Aorta (tissue), 5 donors: ENCODE measurements around the gene NCAN. TPM values are rescaled to one million over a fixed set of nuclear protein-coding genes. Genes with fewer than 3 reads are reported as not detected.
A peak's percentile ranks its signal among the peaks of the same experiment; 100 is the strongest.

Source experiments
- ATAC-seq: fragments of 200-7000 bp; cut with Tn5 transposase; one replicate; pipeline ENCODE4 v1.9.1; 2022; ENCODE audit warnings: moderate library complexity; ENCODE audit not compliant: low FRiP score
- DNase-seq, 2 donors: peaks; one replicate each; pipeline ENCODE4 v3.0.0-alpha.2; 2020
- H3K27ac ChIP-seq, 2 donors: one replicate each; pipeline ENCODE4 v1.5.1; 2013; ENCODE audit warnings: low read length in 2 of 2, mild to moderate bottlenecking in 2 of 2, moderate library complexity in 2 of 2, control low read depth in 1 of 2, inconsistent platforms in 1 of 2, low read depth in 1 of 2
- H3K27me3 ChIP-seq, 2 donors: one replicate each; pipeline ENCODE4 v1.6.1; 2013; ENCODE audit warnings: control low read depth in 1 of 2, low read length in 1 of 2, mild to moderate bottlenecking in 1 of 2, moderate library complexity in 1 of 2; ENCODE audit not compliant: insufficient read depth in 2 of 2, control insufficient read depth in 1 of 2
- H3K36me3 ChIP-seq, 2 donors: one replicate each; pipeline ENCODE4 v1.6.1; 2013; ENCODE audit warnings: control low read depth in 1 of 2, low read length in 1 of 2, mild to moderate bottlenecking in 1 of 2; ENCODE audit not compliant: insufficient read depth in 2 of 2, control insufficient read depth in 1 of 2
- H3K4me1 ChIP-seq, 2 donors: one replicate each; pipeline ENCODE4 v1.6.1; 2013; ENCODE audit warnings: low read length in 2 of 2, control low read depth in 1 of 2, mild to moderate bottlenecking in 1 of 2, moderate library complexity in 1 of 2; ENCODE audit not compliant: insufficient read depth in 2 of 2, control insufficient read depth in 1 of 2
- H3K4me3 ChIP-seq, 2 donors: one replicate each; pipeline ENCODE4 v1.5.1; 2013; ENCODE audit warnings: low read length in 2 of 2, control low read depth in 1 of 2, mild to moderate bottlenecking in 1 of 2
- H3K9me3 ChIP-seq: one replicate; pipeline ENCODE4 v1.6.1; 2013; ENCODE audit warnings: mild to moderate bottlenecking, low read length; ENCODE audit not compliant: control insufficient read depth
- WGBS, 2 donors: extraction: QIAGEN DNeasy Blood & Tissue Kit; methylation state at CpG; one replicate each; pipeline ENCODE4 v1.1.7; 2013; 5-methylcytosine and 5-hydroxymethylcytosine counted together
- intact Hi-C, 2 donors: fragments of 100-400 bp; cut with DNase I; formaldehyde crosslinking; loops; one replicate each; pipeline versions ENCODE4 v1.14.2 to v1.15.0; 2022
- polyA plus RNA-seq, 2 donors: library from polyadenylated mRNA; stranded (reverse); fragments of 200-250 nt; gene quantifications; one replicate each; pipeline ENCODE4 v1.2.3, GENCODE V29; 2013
- total RNA-seq, 2 donors: library from RNA; stranded (reverse); fragmentation: NEBNext Ultra II Directional; extraction: Animal tissue kit (Norgen Biotek cat#: 25700); gene quantifications; one replicate each; pipeline ENCODE4 v1.2.1, GENCODE V29; 2021
- donor health status: healthy with polysubstance abuse.
- donor health status: Bipolar disorder and iron deficiency.
- donor health status: DM: no; HTN: no; CAD: no.
- donor health status: DM: no; HTN: no; CAD: no.
- donor health status: DM: yes; HTN: yes; CAD: no.

Gene NCAN
- total and polyA plus RNA-seq, 4 donors, result not detected

DNA sequence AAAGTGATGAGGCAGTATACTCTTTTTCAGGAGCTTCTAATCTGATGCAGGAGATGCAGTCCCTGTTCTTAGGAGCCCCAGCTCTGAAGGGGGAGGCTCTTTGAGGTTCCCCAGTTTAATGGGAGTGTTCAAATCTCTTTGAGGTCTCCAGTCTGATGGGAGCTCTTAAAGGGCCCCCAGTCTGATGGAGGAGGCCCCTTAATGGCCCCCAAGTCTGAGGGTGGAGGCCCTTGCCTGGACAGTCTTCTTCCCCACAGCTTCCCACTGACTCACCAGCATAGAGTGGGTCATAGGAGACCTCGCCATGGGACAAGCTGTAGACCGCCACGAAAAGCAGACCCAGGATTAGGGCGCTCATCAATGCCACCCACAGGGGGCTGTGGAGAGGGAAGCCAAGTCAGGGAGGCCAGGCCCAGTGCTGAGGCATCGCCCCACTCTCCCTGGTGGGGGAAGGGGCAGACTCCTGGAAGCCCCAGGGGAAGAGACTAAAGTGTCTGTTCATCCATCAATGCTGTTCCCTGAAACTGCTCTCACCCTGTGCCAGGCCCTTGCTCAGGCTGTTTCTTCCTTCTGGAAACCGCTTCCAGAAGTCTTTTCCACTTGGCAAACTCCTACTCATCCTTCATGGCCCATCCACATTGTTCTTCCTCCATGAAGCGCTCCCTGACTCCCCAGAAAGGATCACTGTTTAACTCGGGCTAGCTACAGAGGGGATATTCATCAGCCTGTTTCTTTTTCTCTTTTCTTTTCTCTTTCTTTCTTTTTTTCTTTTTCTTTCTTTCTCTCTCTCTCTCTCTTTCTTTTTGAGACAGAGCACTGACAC is 59.2 kb downstream of the NCAN start:
- no peaks in the 10 kb centered on the region for H3K27me3 ChIP-seq
- no peaks in the 10 kb centered on the region for H3K36me3 ChIP-seq
- ATAC-seq (no peak), DNase-seq (no peak)
- H3K4me3 ChIP-seq, result no peak overlapping the region
- H3K27ac ChIP-seq, result no peak overlapping the region
- no peaks in the 10 kb centered on the region for H3K4me1 ChIP-seq
- 88 to 95% methylated on average over 8 of the region's 8 CpGs for WGBS, 2 donors
- no peaks in the 10 kb centered on the region for H3K9me3 ChIP-seq
- intact Hi-C loops, result no loop called here

- intact Hi-C loops, result no loop called here
- H3K4me1 ChIP-seq, result no peaks in the 10 kb centered on the region
- no peaks in the 10 kb centered on the region for H3K27me3 ChIP-seq
- no peak overlapping the region for H3K27ac ChIP-seq
- peaks cover 0 to 2% of the 10 kb centered on the region in 2 donors for H3K36me3 ChIP-seq
- DNase-seq (no peak), ATAC-seq (no peak)
- no peak overlapping the region for H3K4me3 ChIP-seq
- 91 to 93% methylated on average over 8 of the region's 8 CpGs for WGBS, 2 donors
- no peaks in the 10 kb centered on the region for H3K9me3 ChIP-seq
These were observed 60.3 kb downstream of the NCAN start for GRCh38 chr19:19271828-19272599.

DNA sequence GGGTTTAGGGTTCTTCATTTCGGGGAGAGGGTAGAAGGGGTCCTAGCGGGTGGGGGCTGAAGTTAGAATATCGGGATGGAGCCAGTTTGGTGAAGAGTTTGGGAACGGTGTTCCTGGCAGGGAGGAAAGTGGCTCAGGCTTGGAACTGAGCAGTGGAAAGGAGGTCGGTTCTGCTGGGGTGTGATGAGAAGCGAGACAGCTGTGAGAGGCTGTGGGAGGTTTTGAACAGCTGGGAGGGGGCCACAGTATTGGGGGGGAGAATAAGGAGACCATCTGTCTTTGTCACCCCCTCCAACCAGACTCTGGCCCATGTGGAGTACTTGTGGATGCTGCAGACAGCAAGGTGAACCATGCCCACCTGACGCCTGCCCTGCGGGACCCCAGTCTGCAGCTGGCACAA is 62.4 kb downstream of the NCAN start:
- Histone ChIP-seq H3K27ac (no peak overlapping the region), H3K27me3 (no peaks in the 10 kb centered on the region), H3K36me3 (peaks cover 0 to 2% of the 10 kb centered on the region in 2 donors), H3K4me3 (no peak overlapping the region), H3K9me3 (no peaks in the 10 kb centered on the region), H3K4me1 (no peaks in the 10 kb centered on the region)
- 90 to 91% methylated on average over 8 of the region's 8 CpGs for WGBS, 2 donors
- DNase-seq (no peak), ATAC-seq (no peak)
- intact Hi-C loops, result no loop called here

- intact Hi-C loops, result no loop called here
- no peak overlapping the region for H3K27ac ChIP-seq
- no peaks in the 10 kb centered on the region for H3K9me3 ChIP-seq
- no peaks in the 10 kb centered on the region for H3K27me3 ChIP-seq
- ATAC-seq, result no peak
- no peak for DNase-seq
- no peaks in the 10 kb centered on the region for H3K4me1 ChIP-seq
- no peak overlapping the region for H3K4me3 ChIP-seq
- WGBS, 2 donors, result 52 to 62% methylated on average over 9 of the region's 9 CpGs
- H3K36me3 ChIP-seq, result peaks cover 0 to 2% of the 10 kb centered on the region in 2 donors
These were observed 63.2 kb downstream of the NCAN start for GRCh38 chr19:19274716-19275565.

DNA sequence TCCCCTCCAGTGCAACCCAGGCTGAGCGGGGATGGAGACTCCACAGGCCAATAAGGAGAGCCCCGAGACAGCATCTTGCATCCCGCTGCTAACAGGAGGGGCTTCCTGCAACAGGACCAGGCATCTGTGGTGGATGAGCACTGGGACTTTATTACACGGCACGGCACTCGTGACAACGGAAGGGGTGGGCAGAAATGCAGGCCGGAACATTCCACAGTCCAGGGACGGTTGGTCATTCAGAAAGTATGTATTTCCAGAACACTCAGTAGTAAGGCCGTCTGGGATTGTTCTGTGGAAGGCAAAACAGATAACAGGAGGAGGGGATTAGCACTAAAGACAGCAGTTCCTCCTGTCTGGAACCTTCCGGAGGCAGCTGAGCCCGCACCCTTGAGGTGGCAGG is 64.6 kb downstream of the NCAN start:
- Histone ChIP-seq H3K27ac (no peak overlapping the region), H3K9me3 (no peaks in the 10 kb centered on the region), H3K27me3 (no peaks in the 10 kb centered on the region), H3K4me1 (no peaks in the 10 kb centered on the region), H3K4me3 (no peak overlapping the region), H3K36me3 (peaks cover 0 to 4% of the 10 kb centered on the region in 2 donors)
- intact Hi-C loops, result no loop called here
- DNase-seq, result no peak
- 62 to 65% methylated on average over 12 of the region's 12 CpGs for WGBS, 2 donors
- ATAC-seq, result no peak

GRCh38 chr19:19276851-19277250 is 65.1 kb downstream of the NCAN start:
- no peak for ATAC-seq
- no peaks in the 10 kb centered on the region for H3K4me1 ChIP-seq
- no peaks in the 10 kb centered on the region for H3K9me3 ChIP-seq
- no peaks in the 10 kb centered on the region for H3K27me3 ChIP-seq
- H3K4me3 ChIP-seq, result no peak overlapping the region
- peak overlapping the region in 1 of 2 donors; percentile 28 for H3K27ac ChIP-seq
- peaks cover 0 to 4% of the 10 kb centered on the region in 2 donors for H3K36me3 ChIP-seq
- intact Hi-C loops, result no loop called here
- 89 to 94% methylated on average over 19 to 20 of the region's 20 CpGs for WGBS, 2 donors
- no peak for DNase-seq

- no peaks in the 10 kb centered on the region for H3K4me1 ChIP-seq
- H3K4me3 ChIP-seq, result no peak overlapping the region
- DNase-seq (no peak), ATAC-seq (no peak)
- H3K27me3 ChIP-seq, result no peaks in the 10 kb centered on the region
- intact Hi-C loops, result no loop called here
- H3K36me3 ChIP-seq, result peaks cover 0 to 4% of the 10 kb centered on the region in 2 donors
- H3K27ac ChIP-seq, result no peak overlapping the region
- WGBS, 2 donors, result 90 to 91% methylated on average over 7 of the region's 7 CpGs
- H3K9me3 ChIP-seq, result no peaks in the 10 kb centered on the region
These were observed 66.6 kb downstream of the NCAN start for GRCh38 chr19:19278315-19278714.

DNA sequence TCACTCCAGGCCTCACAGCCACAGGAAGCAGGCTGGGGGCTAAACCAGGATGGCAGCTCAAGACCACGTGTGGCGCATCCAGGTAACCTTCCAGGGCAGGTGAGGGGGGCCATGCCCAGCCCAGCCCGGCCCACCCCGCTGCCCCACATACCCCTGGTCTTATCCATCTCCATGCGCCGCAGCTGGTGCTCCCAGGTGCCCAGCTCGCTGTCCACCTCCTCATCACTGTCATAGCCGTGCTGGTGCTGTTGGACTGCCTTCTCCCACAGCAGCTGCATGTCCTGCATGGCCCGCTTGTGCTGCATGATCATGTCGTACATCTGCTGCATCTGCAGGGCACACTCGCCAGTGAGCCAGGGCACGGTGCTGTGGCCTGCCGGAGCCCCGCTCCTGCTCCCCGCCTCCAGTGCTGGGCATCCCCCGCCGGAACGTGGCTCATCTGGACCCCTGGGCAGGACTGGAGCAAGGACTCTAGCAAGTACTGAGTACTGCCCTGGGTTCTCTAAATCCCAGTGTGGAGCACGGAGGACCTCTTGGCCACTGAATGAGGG is 67.4 kb downstream of the NCAN start:
- Histone ChIP-seq H3K4me1 (no peaks in the 10 kb centered on the region), H3K36me3 (peaks cover 0 to 5% of the 10 kb centered on the region in 2 donors), H3K27ac (no peak overlapping the region), H3K4me3 (no peak overlapping the region), H3K27me3 (no peaks in the 10 kb centered on the region), H3K9me3 (no peaks in the 10 kb centered on the region)
- intact Hi-C loops, result no loop called here
- 92 to 94% methylated on average over 19 of the region's 19 CpGs for WGBS, 2 donors
- DNase-seq (no peak), ATAC-seq (no peak)
